Epithelial cell of proximal tubule (primary cell): ENCODE measurements around the gene HOXB1. TPM values are rescaled to one million over a fixed set of nuclear protein-coding genes. Genes with fewer than 3 reads are reported as not detected.
"Not testable (repeated sequence)": the region's sequence is repeated elsewhere in the genome, so short reads cannot be mapped to it uniquely, and the experiment has no call there.

ENCODE experiments used
- DNase-seq: peaks from one replicate; pipeline ENCODE4 v3.0.0-alpha.2; 2011; ENCODE audit warnings: low read depth
- H3K4me3 ChIP-seq: 2 replicates; pipeline ENCODE4 v1.5.1; 2011; ENCODE audit warnings: low read depth, mild to moderate bottlenecking, low read length
- total RNA-seq: library from RNA; depleted of rRNA; stranded (reverse); fragments of >200 nt; gene quantifications from 2 replicates; pipeline ENCODE4 v1.2.3, GENCODE V29; 2015
- TF ChIP-seq, protein P1 (sequence below): conservative IDR thresholded peaks from 2 replicates; pipeline ENCODE4 v1.5.1; 2012; ENCODE audit warnings: low read depth, mild to moderate bottlenecking, low read length

HOXB1 gene
- total RNA-seq, 1 donor from 2014 or later = not detected

GRCh38 chr17:48483471-48484131 lies 47.2 kb downstream of the HOXB1 start:
- TF ChIP-seq, protein P1, sequence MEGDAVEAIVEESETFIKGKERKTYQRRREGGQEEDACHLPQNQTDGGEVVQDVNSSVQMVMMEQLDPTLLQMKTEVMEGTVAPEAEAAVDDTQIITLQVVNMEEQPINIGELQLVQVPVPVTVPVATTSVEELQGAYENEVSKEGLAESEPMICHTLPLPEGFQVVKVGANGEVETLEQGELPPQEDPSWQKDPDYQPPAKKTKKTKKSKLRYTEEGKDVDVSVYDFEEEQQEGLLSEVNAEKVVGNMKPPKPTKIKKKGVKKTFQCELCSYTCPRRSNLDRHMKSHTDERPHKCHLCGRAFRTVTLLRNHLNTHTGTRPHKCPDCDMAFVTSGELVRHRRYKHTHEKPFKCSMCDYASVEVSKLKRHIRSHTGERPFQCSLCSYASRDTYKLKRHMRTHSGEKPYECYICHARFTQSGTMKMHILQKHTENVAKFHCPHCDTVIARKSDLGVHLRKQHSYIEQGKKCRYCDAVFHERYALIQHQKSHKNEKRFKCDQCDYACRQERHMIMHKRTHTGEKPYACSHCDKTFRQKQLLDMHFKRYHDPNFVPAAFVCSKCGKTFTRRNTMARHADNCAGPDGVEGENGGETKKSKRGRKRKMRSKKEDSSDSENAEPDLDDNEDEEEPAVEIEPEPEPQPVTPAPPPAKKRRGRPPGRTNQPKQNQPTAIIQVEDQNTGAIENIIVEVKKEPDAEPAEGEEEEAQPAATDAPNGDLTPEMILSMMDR = no peak
- H3K4me3 ChIP-seq = no peak overlapping the region
- DNase-seq = peak; percentile 97

DNA sequence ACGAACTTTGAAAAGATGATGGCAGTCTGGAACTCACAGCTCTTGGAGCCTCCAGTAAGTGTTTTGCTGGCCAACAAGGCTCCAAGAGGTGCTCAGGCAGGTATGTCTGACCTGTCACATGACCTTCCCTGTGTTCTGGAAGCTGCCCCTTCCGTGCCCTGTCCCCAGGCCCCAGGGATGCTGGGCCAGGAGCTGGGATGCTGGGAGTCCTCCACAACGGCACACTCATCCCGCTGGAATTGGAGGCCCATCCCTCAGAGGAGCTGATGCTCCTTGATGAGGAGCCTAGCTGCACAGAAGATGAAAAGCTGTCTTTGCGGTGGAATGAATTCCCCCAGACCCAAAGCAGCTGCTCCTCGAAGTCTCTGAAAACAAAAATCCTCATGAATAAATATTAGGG lies 47.8 kb downstream of the HOXB1 start:
- no peak overlapping the region for H3K4me3 ChIP-seq
- no peak for DNase-seq
- TF ChIP-seq, protein P1 = no peak

- H3K4me3 ChIP-seq, DNase-seq: not testable (repeated sequence)
These were observed 48.5 kb downstream of the HOXB1 start for GRCh38 chr17:48482301-48482700.

DNA sequence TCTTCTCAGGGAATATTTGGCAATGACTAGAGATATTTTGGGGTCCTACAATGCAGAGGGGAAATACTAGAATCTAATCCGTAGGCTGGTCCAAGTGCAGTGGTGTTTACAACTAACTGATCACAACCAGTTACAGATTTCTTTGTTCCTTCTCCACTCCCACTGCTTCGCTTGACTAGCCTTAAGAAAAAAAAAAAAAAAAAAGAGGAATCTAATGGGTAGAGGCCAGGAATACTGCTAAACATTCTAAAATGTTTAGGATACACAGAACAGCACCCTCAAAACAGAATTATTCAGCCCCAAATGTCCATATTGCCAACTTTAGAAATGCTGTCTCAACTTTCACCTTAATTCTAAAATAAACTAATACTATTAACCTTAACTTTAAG lies 51.8 kb downstream of the HOXB1 start:
- no peak for DNase-seq
- no peak overlapping the region for H3K4me3 ChIP-seq
- TF ChIP-seq, protein P1 = no peak

Other genes starting within 250 kb of the HOXB1 start
- 1.5 and 11.4 TPM in 2 replicates for gene SKAP1, start 100.8 kb downstream of the HOXB1 start, total RNA-seq
- 21.1 and 43.7 TPM in 2 replicates for gene HOXB2, start 14.1 kb upstream of the HOXB1 start, total RNA-seq
- 4.3 and 5.7 TPM in 2 replicates for gene HOXB4, start 47.3 kb upstream of the HOXB1 start, total RNA-seq
- gene HOXB3, start 59.2 kb upstream of the HOXB1 start, total RNA-seq = 22.6 and 49.9 TPM in 2 replicates
- gene HOXB5, start 62.8 kb upstream of the HOXB1 start, total RNA-seq = 2.8 and 5.5 TPM in 2 replicates
- 42.9 and 55.6 TPM in 2 replicates for gene HOXB6, start 74.0 kb upstream of the HOXB1 start, total RNA-seq
- gene HOXB7, start 80.0 kb upstream of the HOXB1 start, total RNA-seq = 24.9 and 26.0 TPM in 2 replicates
- 12.7 and 21.4 TPM in 2 replicates for gene HOXB8, start 84.3 kb upstream of the HOXB1 start, total RNA-seq
- 74.5 and 83.8 TPM in 2 replicates for gene HOXB9, start 95.3 kb upstream of the HOXB1 start, total RNA-seq
- not detected in 2 replicates for gene PRAC1, start 191.5 kb upstream of the HOXB1 start, total RNA-seq
- gene PRAC2, start 192.2 kb upstream of the HOXB1 start, total RNA-seq = not detected in 2 replicates
- gene HOXB13, start 197.7 kb upstream of the HOXB1 start, total RNA-seq = not detected in 2 replicates